Gastrocnemius medialis (tissue), 4 donors: ENCODE results near the gene SLK. TPM values are rescaled to one million over a fixed set of nuclear protein-coding genes. Genes with fewer than 3 reads are reported as not detected.

Experiments used
- ATAC-seq, 2 donors: fragments of 150-250 bp; one replicate each; pipeline ENCODE4 v1.9.1; 2016
- DNase-seq, 2 donors: peaks; one replicate each; pipeline ENCODE4 v3.0.0-alpha.2; 2019
- H3K27ac ChIP-seq, 4 donors: fragments of 200-600 bp; sonication (generic); 1 replicate in 1 of 4; 2 replicates in 3 of 4; pipeline ENCODE4 v1.5.1; 2016 to 2018; ENCODE audit warnings: mild to moderate bottlenecking in 2 of 4, moderate library complexity in 1 of 4
- H3K27me3 ChIP-seq, 3 donors: fragments of 200-600 bp; sonication (generic) in 2 of 3; 1 replicate in 1 of 3; 2 replicates in 2 of 3; pipeline versions ENCODE4 v1.5.1 to v1.6.0; 2016 to 2019; ENCODE audit warnings: mild to moderate bottlenecking in 1 of 3, moderate library complexity in 1 of 3
- H3K36me3 ChIP-seq, 2 donors: fragments of 200-600 bp; sonication (generic) in 1 of 2; one replicate each; pipeline ENCODE4 v1.5.1; 2017 to 2018
- H3K4me1 ChIP-seq, 2 donors: fragments of 200-600 bp; sonication (generic) in 1 of 2; one replicate each; pipeline ENCODE4 v1.5.1; 2016 to 2017; ENCODE audit warnings: mild to moderate bottlenecking in 2 of 2
- H3K4me3 ChIP-seq, 4 donors: fragments of 200-600 bp; sonication (generic) in 3 of 4; 1 replicate in 1 of 4; 2 replicates in 3 of 4; pipeline ENCODE4 v1.5.1; 2016 to 2019; ENCODE audit warnings: mild to moderate bottlenecking in 2 of 4
- H3K9me3 ChIP-seq, 3 donors: fragments of 200-600 bp; sonication (generic) in 2 of 3; 1 replicate in 1 of 3; 2 replicates in 2 of 3; pipeline ENCODE4 v1.5.1; 2016 to 2019
- POLR2A ChIP-seq, 2 donors: fragments of 450-650 bp; IDR thresholded peaks; one replicate each; pipeline ENCODE4 v1.6.1; 2017; ENCODE audit warnings: antibody characterized with exemption in 2 of 2, mild to moderate bottlenecking in 2 of 2, moderate library complexity in 2 of 2
- in situ Hi-C, 4 donors: fragments of 200-750 bp; cut with MboI; loops; one replicate each; pipeline versions ENCODE4 v1.15.0 to v1.8.0; 2017; ENCODE audit warnings: low sequenced_read_pairs in 4 of 4
- intact Hi-C: fragments of 100-400 bp; cut with DNase I; formaldehyde crosslinking; loops from one replicate; pipeline ENCODE4 v1.15.1; 2023; ENCODE audit warnings: low total_unique reads
- total RNA-seq, 4 donors: library from RNA; depleted of rRNA; stranded (reverse); fragments of >200 nt; gene quantifications; one replicate each; pipeline versions ENCODE4 v1.1.0 to v1.2.3, GENCODE V29; 2016
- TF ChIP-seq, protein P1 (sequence below), 5 experiments: fragments of 450-650 bp in 3 of 5; fragments of 200-600 bp in 2 of 5; sonication (generic) in 2 of 5; IDR thresholded peaks in 4 of 5; conservative IDR thresholded peaks in 1 of 5; 1 replicate in 4 of 5; 2 replicates in 1 of 5; pipeline ENCODE4 v1.5.1; 2016 to 2019; ENCODE audit warnings: antibody characterized with exemption in 5 of 5, mild to moderate bottlenecking in 3 of 5, moderate library complexity in 3 of 5

The SLK gene
- total RNA-seq, 4 donors from 2014 or later: 43.3 to 53.3 (median 49.8) TPM

DNA sequence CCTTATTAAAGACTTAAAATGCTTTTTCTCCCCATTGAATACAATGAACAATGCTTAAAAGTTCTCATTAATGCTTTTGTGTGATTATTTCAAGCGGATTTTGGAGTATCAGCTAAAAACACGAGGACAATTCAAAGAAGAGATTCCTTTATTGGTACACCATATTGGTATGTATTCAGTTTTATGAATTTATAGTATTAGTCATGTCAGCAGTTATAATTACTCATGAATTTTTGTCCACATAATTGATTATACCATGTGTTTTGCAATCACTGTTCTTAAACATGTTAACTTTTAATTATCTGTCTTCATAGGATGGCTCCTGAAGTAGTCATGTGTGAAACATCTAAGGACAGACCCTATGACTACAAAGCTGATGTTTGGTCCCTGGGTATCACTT is 31.9 kb downstream of the SLK start:
- Histone ChIP-seq H3K36me3 (peaks cover 0 to 70% of the 10 kb centered on the region in 2 donors), H3K27ac (no peak overlapping the region), H3K27me3 (no peaks in the 10 kb centered on the region), H3K4me3 (no peak overlapping the region), H3K9me3 (no peaks in the 10 kb centered on the region), H3K4me1 (no peaks in the 10 kb centered on the region)
- TF ChIP-seq, protein P1, sequence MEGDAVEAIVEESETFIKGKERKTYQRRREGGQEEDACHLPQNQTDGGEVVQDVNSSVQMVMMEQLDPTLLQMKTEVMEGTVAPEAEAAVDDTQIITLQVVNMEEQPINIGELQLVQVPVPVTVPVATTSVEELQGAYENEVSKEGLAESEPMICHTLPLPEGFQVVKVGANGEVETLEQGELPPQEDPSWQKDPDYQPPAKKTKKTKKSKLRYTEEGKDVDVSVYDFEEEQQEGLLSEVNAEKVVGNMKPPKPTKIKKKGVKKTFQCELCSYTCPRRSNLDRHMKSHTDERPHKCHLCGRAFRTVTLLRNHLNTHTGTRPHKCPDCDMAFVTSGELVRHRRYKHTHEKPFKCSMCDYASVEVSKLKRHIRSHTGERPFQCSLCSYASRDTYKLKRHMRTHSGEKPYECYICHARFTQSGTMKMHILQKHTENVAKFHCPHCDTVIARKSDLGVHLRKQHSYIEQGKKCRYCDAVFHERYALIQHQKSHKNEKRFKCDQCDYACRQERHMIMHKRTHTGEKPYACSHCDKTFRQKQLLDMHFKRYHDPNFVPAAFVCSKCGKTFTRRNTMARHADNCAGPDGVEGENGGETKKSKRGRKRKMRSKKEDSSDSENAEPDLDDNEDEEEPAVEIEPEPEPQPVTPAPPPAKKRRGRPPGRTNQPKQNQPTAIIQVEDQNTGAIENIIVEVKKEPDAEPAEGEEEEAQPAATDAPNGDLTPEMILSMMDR (IDR thresholded peaks at IDR 0.05 in 4 of 5, conservative IDR thresholded peaks at IDR 0.05 in 1 of 5): no peak
- no peak for TF ChIP-seq POLR2A (IDR thresholded peaks at IDR 0.05)
- DNase-seq: no peak
- intact Hi-C loops (no loop called here), in situ Hi-C loops (loop anchor here in 1 of 4 donors (25.0 kb wide), 1 partner anchor 112 kb away; no protein-coding TSS in a partner anchor)
- no peak for ATAC-seq

DNA sequence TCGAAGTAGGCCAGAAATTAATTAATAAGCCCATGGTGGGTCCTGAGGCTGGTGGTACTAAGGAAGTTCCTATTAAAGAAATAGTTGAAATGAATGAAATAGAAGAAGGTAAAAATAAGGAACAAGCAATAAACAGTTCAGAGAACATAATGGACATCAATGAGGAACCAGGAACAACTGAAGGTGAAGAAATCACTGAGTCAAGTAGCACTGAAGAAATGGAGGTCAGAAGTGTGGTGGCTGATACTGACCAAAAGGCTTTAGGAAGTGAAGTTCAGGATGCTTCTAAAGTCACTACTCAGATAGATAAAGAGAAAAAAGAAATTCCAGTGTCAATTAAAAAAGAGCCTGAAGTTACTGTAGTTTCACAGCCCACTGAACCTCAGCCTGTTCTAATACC is 36.0 kb downstream of the SLK start:
- H3K4me3 ChIP-seq: no peak overlapping the region
- H3K27ac ChIP-seq: no peak overlapping the region
- no peaks in the 10 kb centered on the region for H3K9me3 ChIP-seq
- peaks cover 0 to 91% of the 10 kb centered on the region in 2 donors for H3K36me3 ChIP-seq
- no peak for DNase-seq
- in situ Hi-C loops (no loop called here), intact Hi-C loops (no loop called here)
- H3K4me1 ChIP-seq: no peaks in the 10 kb centered on the region
- no peak for TF ChIP-seq POLR2A (IDR thresholded peaks at IDR 0.05)
- TF ChIP-seq, protein P1 (IDR thresholded peaks at IDR 0.05 in 4 of 5, conservative IDR thresholded peaks at IDR 0.05 in 1 of 5): no peak
- no peaks in the 10 kb centered on the region for H3K27me3 ChIP-seq
- ATAC-seq: no peak

DNA sequence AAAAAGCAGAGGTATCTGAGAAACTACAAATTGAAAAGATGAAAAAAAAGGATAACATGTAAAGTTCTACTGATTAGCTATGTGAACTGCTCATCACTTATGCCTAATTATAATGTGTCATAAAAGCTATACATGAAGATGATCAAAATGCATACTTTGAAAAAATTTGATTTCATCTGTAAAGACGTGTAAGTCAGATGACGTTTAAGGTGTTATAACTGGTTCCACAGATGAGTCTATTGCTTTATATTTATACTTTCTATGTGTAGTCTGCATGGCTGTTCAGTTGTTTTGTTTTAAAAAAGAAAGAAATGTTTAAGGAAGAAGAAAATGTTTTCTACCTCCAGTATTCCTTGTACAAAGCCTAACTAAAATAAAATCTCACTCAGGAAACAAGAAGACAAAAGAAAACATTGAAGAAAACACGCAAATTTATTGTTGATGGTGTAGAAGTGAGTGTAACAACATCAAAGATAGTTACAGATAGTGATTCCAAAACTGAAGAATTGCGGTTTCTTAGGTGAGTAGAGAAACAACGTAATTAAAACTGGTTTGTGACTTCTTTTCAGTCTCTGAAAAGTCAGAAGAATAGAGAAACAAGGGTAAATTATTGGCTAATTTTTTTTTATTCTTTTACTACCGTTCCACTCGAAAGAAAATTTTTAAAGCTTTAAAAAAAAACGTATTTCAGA is 38.4 kb downstream of the SLK start:
- no peaks in the 10 kb centered on the region for H3K9me3 ChIP-seq
- ATAC-seq (no peak), DNase-seq (no peak)
- H3K4me3 ChIP-seq: no peak overlapping the region
- intact Hi-C loops: no loop called here
- in situ Hi-C loops: no loop called here
- no peak overlapping the region for H3K27ac ChIP-seq
- no peaks in the 10 kb centered on the region for H3K27me3 ChIP-seq
- H3K36me3 ChIP-seq: peaks cover 0 to 76% of the 10 kb centered on the region in 2 donors
- H3K4me1 ChIP-seq: no peaks in the 10 kb centered on the region
- TF ChIP-seq POLR2A (IDR thresholded peaks at IDR 0.05): no peak
- TF ChIP-seq, protein P1 (IDR thresholded peaks at IDR 0.05 in 4 of 5, conservative IDR thresholded peaks at IDR 0.05 in 1 of 5): no peak

DNA sequence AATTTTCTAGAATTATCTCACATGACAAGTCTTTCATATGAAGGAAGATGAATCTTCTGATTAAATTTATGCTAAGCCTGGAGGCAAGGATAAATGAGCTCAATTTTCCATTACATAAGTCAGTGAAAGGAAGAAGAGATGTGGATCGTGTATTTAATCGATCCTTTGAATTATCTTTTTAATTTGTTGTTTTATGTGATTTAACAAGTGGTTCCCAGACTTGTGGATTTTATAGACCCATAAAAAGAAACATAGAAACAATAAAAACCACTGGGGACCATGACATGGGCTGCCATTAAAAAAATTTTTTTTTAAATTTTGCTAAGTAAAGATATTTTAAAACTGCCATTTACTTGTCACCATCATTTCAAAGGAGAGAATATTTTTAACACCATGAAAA is 45.0 kb downstream of the SLK start:
- Histone ChIP-seq H3K4me1 (no peaks in the 10 kb centered on the region), H3K9me3 (no peaks in the 10 kb centered on the region), H3K27ac (no peak overlapping the region), H3K36me3 (peaks cover 0 to 27% of the 10 kb centered on the region in 2 donors), H3K27me3 (no peaks in the 10 kb centered on the region), H3K4me3 (no peak overlapping the region)
- in situ Hi-C loops (no loop called here), intact Hi-C loops (no loop called here)
- no peak for DNase-seq
- ATAC-seq: no peak
- TF ChIP-seq, protein P1 (IDR thresholded peaks at IDR 0.05 in 4 of 5, conservative IDR thresholded peaks at IDR 0.05 in 1 of 5): no peak
- no peak for TF ChIP-seq POLR2A (IDR thresholded peaks at IDR 0.05)
